ENCODE data around the gene LHFPL3.

The LHFPL3 gene

GRCh38 chr7:104412911-104413310, 84.5 kb downstream of the LHFPL3 start:
- no peaks in the 10 kb centered on the region for H3K36me3 Mint-ChIP-seq
- H3K4me1 Mint-ChIP-seq (ENCODE audit: low read depth), result no peaks in the 10 kb centered on the region
- no peak overlapping the region for H3K4me3 Mint-ChIP-seq
- peaks cover 3% of the 10 kb centered on the region for H3K27me3 Mint-ChIP-seq
- H3K9me3 Mint-ChIP-seq (ENCODE audit: low read depth), result no peaks in the 10 kb centered on the region
- no peak overlapping the region for H3K27ac Mint-ChIP-seq

- H3K27ac Mint-ChIP-seq, result no peak overlapping the region
- H3K27me3 Mint-ChIP-seq, result peaks cover 3% of the 10 kb centered on the region
- no peaks in the 10 kb centered on the region for H3K9me3 Mint-ChIP-seq (ENCODE audit: low read depth)
- H3K4me3 Mint-ChIP-seq, result no peak overlapping the region
- no peaks in the 10 kb centered on the region for H3K4me1 Mint-ChIP-seq (ENCODE audit: low read depth)
- no peaks in the 10 kb centered on the region for H3K36me3 Mint-ChIP-seq
Measured at GRCh38 chr7:104414216-104414615, 85.8 kb downstream of the LHFPL3 start.

- H3K36me3 Mint-ChIP-seq, result no peaks in the 10 kb centered on the region
- H3K4me1 Mint-ChIP-seq (ENCODE audit: low read depth), result no peaks in the 10 kb centered on the region
- H3K9me3 Mint-ChIP-seq (ENCODE audit: low read depth), result no peaks in the 10 kb centered on the region
- peaks cover 3% of the 10 kb centered on the region for H3K27me3 Mint-ChIP-seq
- no peak overlapping the region for H3K4me3 Mint-ChIP-seq
- no peak overlapping the region for H3K27ac Mint-ChIP-seq
Measured at GRCh38 chr7:104415700-104416099, 87.3 kb downstream of the LHFPL3 start.

- no peak overlapping the region for H3K4me3 Mint-ChIP-seq
- peaks cover 3% of the 10 kb centered on the region for H3K27me3 Mint-ChIP-seq
- H3K27ac Mint-ChIP-seq, result no peak overlapping the region
- no peaks in the 10 kb centered on the region for H3K36me3 Mint-ChIP-seq
- no peaks in the 10 kb centered on the region for H3K4me1 Mint-ChIP-seq (ENCODE audit: low read depth)
- H3K9me3 Mint-ChIP-seq (ENCODE audit: low read depth), result no peaks in the 10 kb centered on the region
Measured at GRCh38 chr7:104416866-104417393, 88.5 kb downstream of the LHFPL3 start.

- H3K4me3 Mint-ChIP-seq, result no peak overlapping the region
- no peaks in the 10 kb centered on the region for H3K4me1 Mint-ChIP-seq (ENCODE audit: low read depth)
- H3K27ac Mint-ChIP-seq, result no peak overlapping the region
- no peaks in the 10 kb centered on the region for H3K36me3 Mint-ChIP-seq
- H3K9me3 Mint-ChIP-seq (ENCODE audit: low read depth), result no peaks in the 10 kb centered on the region
- peaks cover 4% of the 10 kb centered on the region for H3K27me3 Mint-ChIP-seq
Measured at GRCh38 chr7:104431930-104432329, 103.5 kb downstream of the LHFPL3 start.

- Mint-ChIP-seq H3K9me3 (ENCODE audit: low read depth) (no peaks in the 10 kb centered on the region), H3K4me1 (ENCODE audit: low read depth) (no peaks in the 10 kb centered on the region), H3K36me3 (no peaks in the 10 kb centered on the region), H3K27me3 (peaks cover 4% of the 10 kb centered on the region), H3K4me3 (no peak overlapping the region), H3K27ac (no peak overlapping the region)
Measured at GRCh38 chr7:104434129-104434528, 105.7 kb downstream of the LHFPL3 start.

GRCh38 chr7:104442481-104442880, 114.1 kb downstream of the LHFPL3 start:
- H3K27me3 Mint-ChIP-seq, result no peaks in the 10 kb centered on the region
- H3K4me3 Mint-ChIP-seq, result no peak overlapping the region
- H3K27ac Mint-ChIP-seq, result no peak overlapping the region
- no peaks in the 10 kb centered on the region for H3K9me3 Mint-ChIP-seq (ENCODE audit: low read depth)
- H3K36me3 Mint-ChIP-seq, result no peaks in the 10 kb centered on the region
- no peaks in the 10 kb centered on the region for H3K4me1 Mint-ChIP-seq (ENCODE audit: low read depth)

- H3K4me3 Mint-ChIP-seq, result no peak overlapping the region
- H3K9me3 Mint-ChIP-seq (ENCODE audit: low read depth), result no peaks in the 10 kb centered on the region
- no peaks in the 10 kb centered on the region for H3K36me3 Mint-ChIP-seq
- H3K4me1 Mint-ChIP-seq (ENCODE audit: low read depth), result no peaks in the 10 kb centered on the region
- no peaks in the 10 kb centered on the region for H3K27me3 Mint-ChIP-seq
- H3K27ac Mint-ChIP-seq, result no peak overlapping the region
Measured at GRCh38 chr7:104444017-104444416, 115.6 kb downstream of the LHFPL3 start.

- H3K27me3 Mint-ChIP-seq, result no peaks in the 10 kb centered on the region
Measured at GRCh38 chr7:104445393-104445792, 117.0 kb downstream of the LHFPL3 start.

GRCh38 chr7:104450861-104451260, 122.5 kb downstream of the LHFPL3 start:
- Mint-ChIP-seq H3K27me3 (no peaks in the 10 kb centered on the region), H3K4me3 (no peak overlapping the region), H3K27ac (no peak overlapping the region), H3K36me3 (no peaks in the 10 kb centered on the region), H3K4me1 (ENCODE audit: low read depth) (no peaks in the 10 kb centered on the region), H3K9me3 (ENCODE audit: low read depth) (no peaks in the 10 kb centered on the region)

More at GRCh38 chr7:104445393-104445792, 117.0 kb downstream of the LHFPL3 start:
- Mint-ChIP-seq H3K9me3 (ENCODE audit: low read depth) (no peaks in the 10 kb centered on the region), H3K27ac (no peak overlapping the region), H3K4me1 (ENCODE audit: low read depth) (no peaks in the 10 kb centered on the region), H3K4me3 (no peak overlapping the region), H3K36me3 (no peaks in the 10 kb centered on the region)

GRCh38 chr7:104453190-104453589, 124.8 kb downstream of the LHFPL3 start:
- Mint-ChIP-seq H3K9me3 (ENCODE audit: low read depth) (no peaks in the 10 kb centered on the region), H3K27me3 (no peaks in the 10 kb centered on the region), H3K36me3 (no peaks in the 10 kb centered on the region), H3K27ac (no peak overlapping the region), H3K4me1 (ENCODE audit: low read depth) (no peaks in the 10 kb centered on the region), H3K4me3 (no peak overlapping the region)

- H3K4me3 Mint-ChIP-seq, result no peak overlapping the region
Measured at GRCh38 chr7:104458875-104459274, 130.5 kb downstream of the LHFPL3 start.

GRCh38 chr7:104469166-104469820, 140.9 kb downstream of the LHFPL3 start:
- Mint-ChIP-seq H3K4me1 (ENCODE audit: low read depth) (no peaks in the 10 kb centered on the region), H3K27me3 (peaks cover 2% of the 10 kb centered on the region), H3K36me3 (no peaks in the 10 kb centered on the region), H3K4me3 (no peak overlapping the region), H3K9me3 (ENCODE audit: low read depth) (peaks cover 5% of the 10 kb centered on the region), H3K27ac (no peak overlapping the region)

More at GRCh38 chr7:104458875-104459274, 130.5 kb downstream of the LHFPL3 start:
- no peak overlapping the region for H3K27ac Mint-ChIP-seq
- no peaks in the 10 kb centered on the region for H3K4me1 Mint-ChIP-seq (ENCODE audit: low read depth)
- H3K36me3 Mint-ChIP-seq, result no peaks in the 10 kb centered on the region
- H3K27me3 Mint-ChIP-seq, result peaks cover 4% of the 10 kb centered on the region
- H3K9me3 Mint-ChIP-seq (ENCODE audit: low read depth), result peaks cover 19% of the 10 kb centered on the region

GRCh38 chr7:104480529-104480928, 152.1 kb downstream of the LHFPL3 start:
- H3K27ac Mint-ChIP-seq, result no peak overlapping the region
- H3K4me1 Mint-ChIP-seq (ENCODE audit: low read depth), result no peaks in the 10 kb centered on the region
- H3K27me3 Mint-ChIP-seq, result peaks cover 3% of the 10 kb centered on the region
- H3K4me3 Mint-ChIP-seq, result no peak overlapping the region
- H3K36me3 Mint-ChIP-seq, result no peaks in the 10 kb centered on the region
- H3K9me3 Mint-ChIP-seq (ENCODE audit: low read depth), result no peaks in the 10 kb centered on the region

GRCh38 chr7:104482362-104483037, 154.1 kb downstream of the LHFPL3 start:
- Mint-ChIP-seq H3K27me3 (peaks cover 5% of the 10 kb centered on the region), H3K27ac (no peak overlapping the region), H3K36me3 (no peaks in the 10 kb centered on the region), H3K4me1 (ENCODE audit: low read depth) (no peaks in the 10 kb centered on the region), H3K9me3 (ENCODE audit: low read depth) (no peaks in the 10 kb centered on the region), H3K4me3 (no peak overlapping the region)

Data from activated naive CD8-positive, alpha-beta T cell (primary cell).